GM18909 (cell line): ENCODE data around the gene MCOLN2.
"Not testable (repeated sequence)": the region's sequence is repeated elsewhere in the genome, so short reads cannot be mapped to it uniquely, and the experiment has no call there.

Experiments used
- ATAC-seq: cut with Tn5 transposase; IDR thresholded peaks from one replicate; pipeline ENCODE4 v1.9.1; 2021; ENCODE audit warnings: mild to moderate bottlenecking; ENCODE audit not compliant: unreplicated experiment, poor library complexity

Gene MCOLN2

DNA sequence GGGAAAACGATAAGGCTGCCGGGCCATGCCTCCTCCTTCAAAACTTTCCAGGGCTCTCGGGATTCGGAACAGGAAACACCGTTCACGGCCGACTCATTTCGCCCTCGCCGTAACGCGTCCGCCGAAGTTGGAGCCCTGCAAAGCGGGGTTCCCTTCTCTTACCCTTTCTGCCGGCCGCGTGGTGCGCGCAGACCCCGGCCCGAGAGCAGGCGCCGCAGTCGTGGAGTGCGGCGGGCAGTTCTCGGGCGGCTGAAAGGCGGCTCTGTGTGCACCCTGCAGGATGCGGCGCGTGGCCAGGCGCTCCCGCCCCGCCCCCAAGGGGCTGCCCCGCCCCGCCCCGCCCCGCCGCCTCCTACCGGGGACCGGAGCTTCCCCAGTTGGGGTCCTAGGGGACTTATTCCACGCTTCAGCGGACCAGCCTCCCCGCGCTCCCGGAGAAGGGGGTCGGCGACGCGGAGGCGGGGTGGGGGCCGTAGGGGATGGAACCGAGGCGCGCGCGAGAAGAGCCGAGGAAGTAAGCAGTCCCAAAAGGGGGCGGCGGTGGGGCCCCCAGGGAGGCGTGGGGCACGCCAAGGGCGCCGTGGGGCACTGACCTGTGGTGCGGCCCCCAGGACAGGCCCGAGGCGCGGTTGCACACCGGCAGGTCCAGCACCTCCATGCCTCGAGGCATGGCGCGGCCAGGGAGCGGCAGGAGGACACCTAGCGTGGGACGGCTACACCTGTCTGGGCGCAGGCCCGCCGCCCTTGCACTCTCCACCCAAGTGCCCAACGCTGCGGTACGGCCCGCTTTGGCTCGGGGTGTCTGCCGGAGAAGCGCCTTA is at the start of gene MCOLN2:
TSS of gene MCOLN2 (minus strand) at position 268 of the 821 bp plus-strand sequence. CDS start at position 27, 241 bp downstream.
- ATAC-seq, result peak; percentile 55

DNA sequence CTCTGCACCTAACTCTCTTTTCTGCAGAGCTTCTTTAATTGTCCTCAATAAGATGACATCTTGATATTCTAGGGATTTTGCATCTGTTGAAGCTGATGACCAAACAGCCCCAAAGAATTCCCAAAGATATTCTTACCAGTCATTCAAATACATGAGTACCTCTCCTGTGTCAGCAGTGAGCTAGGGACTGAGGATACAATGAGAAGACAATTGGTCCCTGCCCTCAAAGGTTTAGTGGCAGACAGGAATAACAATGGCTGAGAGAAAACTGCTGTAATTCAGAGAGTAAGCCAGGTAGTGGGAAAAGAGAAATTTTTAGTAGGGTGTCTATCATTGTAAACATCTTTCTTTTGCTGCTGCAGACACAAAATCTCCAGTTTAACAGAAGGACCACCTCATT is 45.5 kb upstream of the MCOLN2 start:
- no peak for ATAC-seq

DNA sequence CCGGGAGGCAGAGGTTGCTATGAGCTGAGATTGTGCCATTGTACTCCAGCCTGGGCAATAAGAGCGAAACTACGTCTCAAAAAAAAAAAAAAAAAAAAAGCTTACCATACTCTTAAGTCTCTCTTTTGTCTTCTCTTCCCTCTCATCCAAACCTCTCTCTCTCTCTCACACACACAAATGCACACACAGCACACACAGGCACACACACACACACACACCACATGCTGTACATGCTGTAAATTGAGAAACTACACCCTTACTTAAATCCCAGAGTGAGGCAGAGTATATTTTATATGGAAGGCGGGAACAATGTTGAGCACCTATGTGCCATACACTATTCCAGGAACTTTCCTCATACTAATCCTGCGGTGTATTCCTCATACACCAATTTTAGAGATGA is 44.9 kb upstream of the MCOLN2 start:
- ATAC-seq, result no peak

DNA sequence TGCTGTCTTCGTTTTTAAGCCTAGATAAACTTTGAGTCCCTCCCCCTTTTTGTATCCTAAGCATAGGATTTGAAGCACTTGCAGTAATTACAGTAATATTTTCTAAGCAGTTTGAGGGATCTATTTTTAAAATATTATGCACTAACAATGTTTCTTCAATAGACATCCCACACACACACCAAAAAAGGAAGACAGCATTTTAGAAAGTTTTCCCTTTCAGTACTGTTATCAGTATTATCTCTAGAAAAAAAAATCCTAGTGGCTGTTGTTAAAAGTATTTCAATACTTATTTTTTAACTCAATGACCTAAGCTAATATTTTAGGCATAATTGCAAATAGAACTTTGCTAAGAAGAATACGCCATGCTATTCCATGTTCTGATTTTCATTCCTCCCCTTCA is 36.3 kb upstream of the MCOLN2 start:
- ATAC-seq, result no peak

DNA sequence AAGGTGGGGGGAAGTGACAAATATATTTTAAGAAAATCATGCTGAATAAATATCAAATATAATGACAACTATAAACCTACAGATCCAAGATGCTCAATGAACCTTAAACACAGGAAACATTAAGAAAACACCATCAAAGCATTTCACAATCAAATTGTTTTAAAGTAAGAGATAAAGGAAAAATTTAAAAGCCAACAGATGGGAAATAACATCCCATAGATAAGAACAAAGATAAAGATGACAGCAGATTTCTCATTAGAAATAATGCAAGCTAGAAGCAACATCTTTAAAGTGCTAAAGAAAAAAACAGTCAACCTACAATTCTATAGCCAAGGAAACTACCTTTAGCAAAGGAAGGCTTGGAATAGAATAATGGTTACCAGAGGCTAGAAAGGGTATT is 33.6 kb upstream of the MCOLN2 start:
- no peak for ATAC-seq

DNA sequence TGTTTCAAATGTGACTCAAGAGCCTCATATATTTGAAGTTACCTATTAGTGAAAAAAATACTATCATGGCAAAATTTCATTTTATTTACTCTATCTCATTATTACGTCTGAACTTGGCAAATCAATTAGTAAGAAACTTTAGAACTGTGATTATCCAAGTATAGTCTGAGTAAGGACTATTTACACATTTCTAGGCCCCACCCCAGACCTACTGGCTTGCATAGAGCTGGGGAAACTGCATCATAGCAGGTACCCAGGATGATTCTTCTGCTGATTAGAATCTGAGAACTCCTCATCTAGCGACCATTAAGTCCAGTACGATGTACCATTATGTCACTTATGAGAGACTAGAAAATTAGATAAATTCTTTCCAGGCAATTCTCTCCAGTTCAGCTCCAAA is 31.2 kb upstream of the MCOLN2 start:
- no peak for ATAC-seq

DNA sequence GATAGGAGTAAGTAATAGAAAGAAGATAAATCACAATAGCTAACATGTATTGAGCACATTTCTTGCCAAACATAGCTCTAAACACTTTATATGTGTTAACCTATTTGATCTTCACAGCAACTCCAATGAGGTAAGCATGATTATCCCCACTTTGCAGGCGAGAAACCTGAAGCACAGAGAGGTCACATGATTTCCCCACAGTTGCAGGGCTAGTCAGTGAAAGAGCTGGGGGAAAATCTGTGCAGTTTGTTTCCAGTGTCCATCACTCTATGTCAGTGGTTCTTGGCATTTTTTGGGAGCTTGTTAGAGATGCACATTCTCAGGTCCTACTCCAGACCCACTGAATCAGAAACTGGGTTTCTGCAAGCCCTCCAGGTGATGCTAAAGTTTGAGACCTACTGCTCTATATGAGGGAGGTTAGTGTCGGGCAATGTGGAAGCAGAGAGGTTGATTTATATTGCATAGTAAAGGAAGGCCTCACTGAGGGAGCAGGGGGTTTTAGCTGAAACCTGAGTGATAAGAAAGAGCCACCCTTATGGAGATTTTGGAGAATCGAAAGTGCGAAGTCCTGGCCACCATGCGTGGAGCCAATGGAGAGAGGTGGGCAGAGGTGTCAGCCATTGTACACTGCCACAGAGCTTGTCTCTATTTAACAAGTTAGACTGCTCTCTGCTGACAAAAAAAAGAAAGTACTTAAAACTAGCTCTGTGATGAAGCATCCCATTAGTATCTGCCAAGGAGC is 30.5 kb upstream of the MCOLN2 start:
- peak; percentile 87 for ATAC-seq

DNA sequence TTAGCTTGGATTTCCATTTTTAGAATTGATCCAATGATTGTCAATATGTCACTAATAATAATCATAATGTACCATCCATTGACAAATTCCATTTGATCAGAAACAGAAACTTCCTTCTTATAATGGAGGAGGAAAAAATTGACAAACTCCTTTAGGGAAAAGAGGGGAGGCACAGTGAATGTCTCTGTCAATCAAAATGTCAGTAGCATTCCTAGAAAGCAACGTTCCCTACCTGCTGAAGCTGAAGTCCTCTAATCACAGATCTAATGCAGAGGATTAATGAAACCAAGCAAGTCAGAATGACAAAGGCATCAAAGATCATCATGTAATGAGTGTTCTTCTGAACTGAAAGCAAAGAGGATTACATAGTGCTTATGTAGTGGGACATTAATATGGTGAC is 29.0 kb upstream of the MCOLN2 start:
- no peak for ATAC-seq

DNA sequence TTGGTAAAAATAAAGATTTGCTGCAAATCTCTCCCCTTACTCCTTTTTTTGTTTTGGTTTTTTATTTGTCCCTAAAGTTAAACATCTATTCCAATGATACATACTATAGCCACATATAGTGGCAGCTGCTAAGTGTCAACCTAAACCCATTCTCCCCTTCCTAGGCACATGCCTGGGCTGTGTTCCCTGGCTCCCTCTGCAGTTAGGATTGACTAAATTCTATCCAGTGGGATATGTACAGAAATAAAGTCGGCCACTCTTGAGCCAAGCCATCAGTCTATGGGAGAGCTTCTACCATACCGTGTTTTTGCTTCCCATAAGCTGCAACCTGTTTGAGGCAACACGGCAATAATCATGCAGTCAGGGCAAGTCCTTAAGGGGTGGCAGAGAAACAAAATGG is 27.8 kb upstream of the MCOLN2 start:
- no peak for ATAC-seq

DNA sequence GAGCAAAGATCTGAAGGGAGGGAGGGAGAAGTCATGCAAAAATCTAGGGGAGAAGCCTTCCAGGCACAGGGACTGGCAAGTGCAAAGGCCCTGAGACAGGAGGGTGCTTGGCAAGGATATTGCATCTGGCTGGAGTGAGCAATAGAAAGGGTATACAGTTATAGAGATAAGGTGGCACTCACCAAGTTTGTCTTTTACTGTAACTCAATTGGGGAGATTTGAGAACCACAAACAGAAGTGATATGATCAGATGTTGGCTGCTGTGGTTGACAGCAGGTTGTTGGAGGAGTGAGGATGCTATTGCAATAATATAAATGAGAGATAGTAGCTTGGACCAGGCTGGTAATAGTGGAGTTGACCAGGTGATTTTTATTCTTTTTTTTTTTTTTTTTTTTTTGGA is 25.8 kb upstream of the MCOLN2 start:
- ATAC-seq, result no peak

DNA sequence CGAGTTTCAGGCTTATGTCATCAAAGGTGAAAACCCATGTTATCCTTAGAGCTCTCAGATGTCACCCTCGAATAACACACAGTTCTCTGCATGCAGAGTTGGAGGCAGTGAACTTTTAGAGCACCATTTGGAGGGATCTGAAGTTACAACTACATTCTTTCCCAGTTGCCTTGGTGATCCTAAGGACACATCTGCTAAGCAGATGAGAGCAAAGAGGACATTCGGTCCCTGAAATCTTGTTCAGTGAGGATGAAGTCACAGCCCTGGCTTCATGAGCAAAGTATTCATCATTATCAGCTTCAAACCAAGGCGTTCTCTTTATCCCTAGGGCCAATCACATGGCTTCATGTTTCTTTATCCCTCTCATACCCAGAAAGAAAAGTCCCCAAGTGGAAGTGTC is 23.1 kb upstream of the MCOLN2 start:
- no peak for ATAC-seq

DNA sequence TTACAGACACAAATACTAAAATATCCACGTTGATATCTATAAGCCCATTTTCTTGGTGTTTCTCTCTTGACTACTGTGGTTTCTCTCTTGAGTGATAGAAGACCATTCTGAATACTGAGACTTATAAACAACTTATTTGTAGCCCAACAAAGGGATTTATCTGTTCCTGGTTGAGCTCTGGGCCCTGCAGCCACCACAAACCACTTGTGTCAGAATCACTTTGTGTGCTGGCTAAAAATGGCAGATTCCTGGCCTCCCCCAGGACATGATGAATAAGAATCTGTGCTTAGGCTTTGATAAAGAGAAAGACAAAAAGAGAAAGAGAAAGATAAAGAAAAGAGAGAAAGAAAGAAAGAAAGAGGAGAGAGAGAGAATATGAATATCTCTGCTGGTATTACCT is 18.9 kb upstream of the MCOLN2 start:
- ATAC-seq, result no peak

DNA sequence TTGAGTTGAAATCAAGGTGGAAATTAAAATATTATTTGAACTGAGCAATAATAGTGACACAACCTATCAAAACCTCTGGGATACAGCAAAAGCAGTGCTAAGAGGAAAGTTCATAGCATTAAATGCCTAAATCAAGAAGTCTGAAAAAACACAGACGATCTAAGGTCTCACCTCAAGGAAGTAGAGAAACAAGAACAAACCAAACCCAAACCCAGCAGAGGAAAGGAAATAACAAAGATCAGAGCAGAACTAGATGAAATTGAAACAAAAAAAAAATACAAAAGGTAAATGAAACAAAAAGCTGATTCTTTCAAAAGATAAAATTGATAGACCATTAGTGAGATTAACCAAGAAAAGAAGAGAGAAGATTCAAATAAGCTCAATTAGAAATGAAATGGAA is 8.7 kb upstream of the MCOLN2 start:
- ATAC-seq, result not testable (repeated sequence)

DNA sequence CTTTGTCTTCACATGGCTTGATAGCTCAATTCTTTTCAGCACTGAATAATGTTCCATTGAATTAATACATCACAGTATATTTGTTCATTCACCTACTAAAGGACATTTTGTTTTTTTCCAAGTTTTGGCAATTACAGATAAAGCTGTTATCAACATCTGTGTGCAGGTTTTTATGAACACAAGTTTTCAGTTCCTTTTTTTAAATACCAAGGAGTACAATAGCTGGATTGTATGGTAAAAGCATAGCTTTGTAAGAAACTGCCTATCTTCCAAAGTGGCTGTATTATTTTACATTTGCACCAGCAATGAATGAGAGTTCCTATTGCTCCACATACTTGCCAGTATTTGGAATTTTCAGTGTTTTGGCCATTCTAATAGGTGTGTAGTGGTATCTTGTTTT is 4.8 kb upstream of the MCOLN2 start:
- no peak for ATAC-seq

DNA sequence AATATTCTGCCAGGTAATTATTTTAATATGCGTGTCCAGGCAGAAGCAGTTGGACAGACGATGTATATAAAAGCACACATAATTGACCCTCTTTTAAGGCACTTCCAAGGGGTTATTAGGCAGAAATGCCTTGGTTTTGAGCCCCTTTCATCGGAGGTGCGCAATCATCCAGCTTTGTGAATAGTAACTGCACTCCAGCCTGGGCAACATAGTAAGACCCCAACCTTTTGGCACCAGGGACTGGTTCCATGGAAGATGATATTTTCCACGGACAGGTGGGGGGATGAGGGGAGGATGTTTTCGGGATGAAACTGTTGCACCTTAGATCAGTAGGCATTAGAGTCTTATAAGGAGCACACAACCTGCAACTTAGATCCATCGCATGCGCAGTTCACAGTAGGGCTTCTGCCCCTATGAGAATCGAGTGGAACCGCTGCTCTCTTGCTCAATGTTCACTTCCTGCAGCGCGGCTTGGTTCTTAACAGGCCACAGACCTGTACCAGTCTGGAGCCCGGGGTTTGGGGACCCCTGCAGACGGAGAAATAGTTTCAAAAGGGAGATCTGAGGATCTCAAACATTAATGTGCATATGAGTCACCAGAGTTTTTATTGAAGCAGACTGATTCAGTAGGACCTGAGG is 1.8 kb upstream of the MCOLN2 start:
- no peak for ATAC-seq

DNA sequence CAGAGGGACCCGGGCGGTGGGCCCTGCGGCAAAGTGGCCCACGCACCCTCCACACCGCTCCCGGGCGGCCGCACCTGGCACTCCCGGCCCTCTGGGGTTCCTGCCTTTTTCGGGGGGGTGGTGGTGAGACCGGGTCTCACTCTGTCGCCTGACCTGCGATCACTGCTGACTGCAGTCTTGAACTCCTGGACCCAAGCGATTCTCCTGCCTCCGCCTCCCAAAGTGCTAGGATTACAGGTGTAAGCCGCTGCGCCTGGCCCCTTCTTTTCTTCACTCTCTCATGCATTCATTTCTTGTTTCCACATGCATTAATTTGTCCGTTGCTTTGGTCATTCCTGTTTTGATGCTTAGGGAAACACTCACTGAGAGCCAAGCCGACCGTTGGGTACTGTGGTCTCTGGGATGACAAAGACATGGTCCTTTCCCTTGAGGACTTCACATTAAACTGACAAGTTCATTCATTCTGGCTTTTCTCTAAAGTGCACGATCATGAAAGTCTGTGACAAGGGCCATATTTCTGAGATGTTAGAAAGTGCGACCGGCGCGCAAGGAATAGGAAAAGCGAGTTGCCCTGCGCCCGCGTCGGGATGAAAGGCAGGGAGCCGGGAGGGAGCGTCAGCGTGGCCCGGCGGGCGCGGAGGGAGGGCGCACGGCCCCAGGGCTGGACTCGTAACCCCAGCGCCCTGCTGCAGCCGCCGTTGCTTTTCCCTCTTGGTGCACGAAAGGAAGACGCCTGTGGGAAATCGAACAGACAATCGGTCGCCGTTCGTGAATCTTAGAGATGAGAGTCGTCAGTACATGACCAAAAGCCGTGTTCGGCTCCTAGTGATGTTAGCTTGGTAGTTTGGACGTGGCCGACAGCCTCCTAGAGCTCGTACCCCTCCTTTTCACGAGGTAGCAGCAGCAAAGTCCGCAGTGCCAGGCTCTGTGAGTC is 1.0 kb upstream of the MCOLN2 start:
- ATAC-seq, result no peak

DNA sequence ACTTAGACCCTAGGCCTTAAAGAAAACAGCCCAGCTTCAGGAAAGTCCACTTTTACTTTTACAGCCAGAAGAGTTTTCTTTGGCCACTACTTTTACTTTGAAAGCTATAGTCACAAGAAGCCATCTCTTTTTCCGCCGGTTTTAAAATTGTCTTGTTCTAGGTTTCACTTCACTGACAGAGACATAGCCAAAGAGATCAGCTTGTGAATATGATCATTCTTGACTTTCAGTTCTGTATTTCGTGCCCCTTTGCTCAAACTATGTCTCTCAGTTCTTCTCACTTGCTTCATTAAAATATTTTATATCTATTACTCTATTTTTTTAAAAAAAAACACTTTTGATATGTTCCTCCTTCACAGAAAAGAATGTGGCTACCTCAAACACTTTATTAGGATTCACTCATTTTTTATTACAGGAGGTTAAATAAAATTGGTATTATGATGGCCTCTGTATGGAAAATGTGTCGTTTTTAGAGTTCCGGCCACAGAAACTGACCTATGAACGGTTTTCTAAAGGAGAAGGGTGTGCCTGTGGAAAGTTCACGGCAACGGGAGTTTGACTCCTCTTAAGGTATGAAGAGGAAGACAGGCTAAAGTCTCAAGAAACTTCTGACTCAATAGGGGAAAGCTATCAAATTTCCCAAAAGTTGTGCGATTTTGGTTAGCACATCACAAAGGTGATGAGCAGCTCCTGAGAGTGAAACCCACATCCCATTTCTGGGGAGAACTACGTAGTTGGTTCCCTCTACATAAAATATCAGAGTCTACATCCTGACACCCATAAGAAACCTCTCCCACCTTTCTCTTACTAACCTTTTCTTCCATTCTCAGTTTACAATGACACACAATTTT is 1.2 kb downstream of the MCOLN2 start:
- peak; percentile 57 for ATAC-seq

DNA sequence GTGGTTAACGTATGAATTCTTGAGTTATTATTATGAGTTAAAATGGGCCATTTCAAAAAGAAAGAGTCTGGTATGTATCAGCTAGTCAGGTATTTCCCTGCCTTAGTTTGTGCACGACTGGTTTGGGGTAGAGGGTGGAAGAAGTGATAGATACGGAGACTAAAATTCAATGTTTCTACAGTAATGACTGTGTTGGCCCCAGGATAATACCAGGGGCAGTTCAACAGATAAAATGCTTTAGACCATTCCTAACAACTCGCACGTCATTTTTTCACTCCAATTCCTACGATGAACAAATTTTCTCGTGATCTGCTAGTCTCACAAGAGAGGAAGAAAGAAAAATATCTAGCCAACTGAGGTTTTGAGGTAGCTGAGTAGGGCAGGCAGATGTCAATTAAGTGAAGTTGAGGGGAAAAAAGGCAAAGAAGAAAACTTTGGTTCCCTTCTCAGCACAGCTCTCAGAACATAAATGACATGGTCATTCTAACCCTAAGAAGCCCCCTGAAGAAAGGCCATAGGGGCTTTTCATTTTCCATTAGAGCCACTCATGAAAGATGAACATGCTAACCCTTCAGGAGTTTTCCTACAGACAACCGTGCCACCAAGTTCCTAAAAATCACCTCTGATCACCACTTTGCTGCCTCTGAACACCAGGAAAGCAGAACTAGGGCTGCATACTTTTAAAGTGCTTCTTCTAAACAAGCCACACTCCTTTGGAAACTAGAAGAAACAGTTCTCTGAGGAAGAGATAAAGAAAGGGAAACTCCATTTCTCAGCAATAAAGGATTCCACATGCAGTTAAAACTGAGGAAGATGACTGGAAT is 5.6 kb downstream of the MCOLN2 start:
- ATAC-seq, result peak; percentile 40
